Ectodermal cell (in vitro differentiated cells): ENCODE results near the gene CRTC3.

Source experiments
- H3K27ac ChIP-seq: 2 replicates; pipeline ENCODE4 v1.7.0; 2013; ENCODE audit warnings: mild to moderate bottlenecking, low read depth, low read length; ENCODE audit not compliant: insufficient read depth, poor library complexity, severe bottlenecking
- H3K27me3 ChIP-seq: 2 replicates; pipeline ENCODE4 v1.7.0; 2013; ENCODE audit warnings: mild to moderate bottlenecking, low read length; ENCODE audit not compliant: insufficient read depth, control insufficient read depth, poor library complexity, severe bottlenecking
- H3K36me3 ChIP-seq: one replicate; pipeline ENCODE4 v1.7.0; 2013; ENCODE audit warnings: low read length; ENCODE audit not compliant: control insufficient read depth, insufficient read depth
- H3K4me1 ChIP-seq: one replicate; pipeline ENCODE4 v1.7.0; 2013; ENCODE audit warnings: low read length; ENCODE audit not compliant: control insufficient read depth, insufficient read depth
- H3K4me3 ChIP-seq: 2 replicates; pipeline ENCODE4 v1.7.0; 2013; ENCODE audit warnings: low read depth, low read length, control low read depth; ENCODE audit not compliant: insufficient read depth
- H3K9me3 ChIP-seq: 2 replicates; pipeline ENCODE4 v1.7.0; 2013; ENCODE audit warnings: mild to moderate bottlenecking, low read length, moderate library complexity; ENCODE audit not compliant: control insufficient read depth
- WGBS, 2 experiments: methylation state at CpG; one replicate each; pipeline ENCODE4 v1.1.7; 2013; ENCODE audit warnings: missing lambda C conversion rate in 2 of 2; 5-methylcytosine and 5-hydroxymethylcytosine counted together

CRTC3 gene

GRCh38 chr15:90644952-90645725 lies 115.4 kb downstream of the CRTC3 start:
- WGBS, 2 experiments: 91 to 93% methylated on average over 9 of the region's 9 CpGs
- Histone ChIP-seq H3K36me3 (no peaks in the 10 kb centered on the region), H3K4me3 (no peak overlapping the region), H3K4me1 (no peaks in the 10 kb centered on the region), H3K9me3 (no peaks in the 10 kb centered on the region), H3K27ac (no peak overlapping the region), H3K27me3 (no peaks in the 10 kb centered on the region)

GRCh38 chr15:90645873-90646575 lies 116.3 kb downstream of the CRTC3 start:
- Histone ChIP-seq H3K4me3 (no peak overlapping the region), H3K36me3 (no peaks in the 10 kb centered on the region), H3K4me1 (no peaks in the 10 kb centered on the region), H3K27me3 (no peaks in the 10 kb centered on the region), H3K27ac (no peak overlapping the region), H3K9me3 (no peaks in the 10 kb centered on the region)
- WGBS, 2 experiments: 91 to 93% methylated on average over 23 of the region's 23 CpGs

- WGBS, 2 experiments: 83 to 84% methylated on average over 6 of the region's 6 CpGs
Measured at GRCh38 chr15:90646662-90647305, 117.1 kb downstream of the CRTC3 start.

GRCh38 chr15:90647326-90647725 lies 117.6 kb downstream of the CRTC3 start:
- no peaks in the 10 kb centered on the region for H3K4me1 ChIP-seq
- no peak overlapping the region for H3K27ac ChIP-seq
- 61 to 69% methylated on average over 2 of the region's 2 CpGs for WGBS, 2 experiments

More at GRCh38 chr15:90646662-90647305, 117.1 kb downstream of the CRTC3 start:
- Histone ChIP-seq H3K4me1 (no peaks in the 10 kb centered on the region), H3K9me3 (no peaks in the 10 kb centered on the region), H3K36me3 (no peaks in the 10 kb centered on the region), H3K4me3 (no peak overlapping the region), H3K27ac (no peak overlapping the region), H3K27me3 (no peaks in the 10 kb centered on the region)

GRCh38 chr15:90648137-90649070 lies 118.7 kb downstream of the CRTC3 start:
- H3K4me3 ChIP-seq: no peak overlapping the region
- H3K27ac ChIP-seq: no peak overlapping the region
- no peaks in the 10 kb centered on the region for H3K4me1 ChIP-seq
- H3K9me3 ChIP-seq: no peaks in the 10 kb centered on the region
- H3K36me3 ChIP-seq: no peaks in the 10 kb centered on the region
- 81% methylated on average over 14 of the region's 14 CpGs for WGBS, 2 experiments
- H3K27me3 ChIP-seq: no peaks in the 10 kb centered on the region

More at GRCh38 chr15:90647326-90647725, 117.6 kb downstream of the CRTC3 start:
- H3K27me3 ChIP-seq: no peaks in the 10 kb centered on the region
- H3K4me3 ChIP-seq: no peak overlapping the region
- H3K9me3 ChIP-seq: no peaks in the 10 kb centered on the region
- no peaks in the 10 kb centered on the region for H3K36me3 ChIP-seq

GRCh38 chr15:90650117-90650955 lies 120.6 kb downstream of the CRTC3 start:
- Histone ChIP-seq H3K4me1 (no peaks in the 10 kb centered on the region), H3K27me3 (no peaks in the 10 kb centered on the region), H3K36me3 (no peaks in the 10 kb centered on the region), H3K9me3 (no peaks in the 10 kb centered on the region), H3K27ac (no peak overlapping the region), H3K4me3 (no peak overlapping the region)
- 89 to 90% methylated on average over 8 of the region's 8 CpGs for WGBS, 2 experiments

GRCh38 chr15:90650956-90651689 lies 121.4 kb downstream of the CRTC3 start:
- H3K27ac ChIP-seq: no peak overlapping the region
- no peak overlapping the region for H3K4me3 ChIP-seq
- H3K36me3 ChIP-seq: no peaks in the 10 kb centered on the region
- 85 to 86% methylated on average over 14 of the region's 14 CpGs for WGBS, 2 experiments
- H3K4me1 ChIP-seq: no peaks in the 10 kb centered on the region
- no peaks in the 10 kb centered on the region for H3K9me3 ChIP-seq
- no peaks in the 10 kb centered on the region for H3K27me3 ChIP-seq

GRCh38 chr15:90654233-90655136 lies 124.8 kb downstream of the CRTC3 start:
- H3K36me3 ChIP-seq: no peaks in the 10 kb centered on the region
- H3K9me3 ChIP-seq: no peaks in the 10 kb centered on the region
- no peak overlapping the region for H3K27ac ChIP-seq
- no peaks in the 10 kb centered on the region for H3K27me3 ChIP-seq
- WGBS, 2 experiments: 90 to 93% methylated on average over 12 of the region's 12 CpGs
- no peaks in the 10 kb centered on the region for H3K4me1 ChIP-seq
- no peak overlapping the region for H3K4me3 ChIP-seq
